Suprapubic skin (tissue), 4 donors: ENCODE results near the gene IRF2BPL. TPM values are rescaled to one million over a fixed set of nuclear protein-coding genes. Genes with fewer than 3 reads are reported as not detected.

Experiments
- DNase-seq, 2 donors: peaks; one replicate each; pipeline ENCODE4 v3.0.0-alpha.2; 2019; ENCODE audit warnings: low spot score in 2 of 2
- H3K27ac ChIP-seq: fragments of 200-600 bp; sonication (generic); one replicate; pipeline ENCODE4 v1.5.1; 2019
- H3K27me3 ChIP-seq: fragments of 200-600 bp; sonication (generic); one replicate; pipeline ENCODE4 v1.5.1; 2019
- H3K36me3 ChIP-seq: fragments of 200-600 bp; sonication (generic); one replicate; pipeline ENCODE4 v1.5.1; 2019
- H3K4me1 ChIP-seq: fragments of 200-600 bp; sonication (generic); one replicate; pipeline ENCODE4 v1.5.1; 2019
- H3K4me3 ChIP-seq: fragments of 200-600 bp; sonication (generic); one replicate; pipeline ENCODE4 v1.5.1; 2019; ENCODE audit warnings: mild to moderate bottlenecking
- H3K9me3 ChIP-seq: fragments of 200-600 bp; sonication (generic); one replicate; pipeline ENCODE4 v1.5.1; 2019
- EP300 ChIP-seq: sonication (generic); formaldehyde crosslinking; IDR thresholded peaks from one replicate; pipeline ENCODE4 v1.6.1; 2017; ENCODE audit warnings: antibody characterized with exemption
- POLR2A ChIP-seq, 2 donors: fragments of 450-650 bp; IDR thresholded peaks; one replicate each; pipeline ENCODE4 v1.6.1; 2017; ENCODE audit warnings: antibody characterized with exemption in 2 of 2, mild to moderate bottlenecking in 2 of 2, moderate library complexity in 2 of 2
- POLR2AphosphoS5 ChIP-seq, 3 donors: sonication (generic); formaldehyde crosslinking; IDR thresholded peaks; one replicate each; pipeline ENCODE4 v1.6.1; 2017; ENCODE audit warnings: antibody characterized with exemption in 3 of 3
- WGBS: methylation state at CpG from one replicate; pipeline ENCODE4 v1.1.5; 2018; 5-methylcytosine and 5-hydroxymethylcytosine counted together
- total RNA-seq, 4 donors: library from RNA; depleted of rRNA; stranded (reverse); fragments of >200 nt; gene quantifications; one replicate each; pipeline ENCODE4 v1.1.0, GENCODE V29; 2016
- TF ChIP-seq, protein P1 (sequence below), 2 donors: fragments of 200-600 bp in 1 of 2; fragments of 450-650 bp in 1 of 2; sonication (generic) in 1 of 2; IDR thresholded peaks; one replicate each; pipeline ENCODE4 v1.5.1; 2016 to 2019; ENCODE audit warnings: antibody characterized with exemption in 2 of 2, mild to moderate bottlenecking in 1 of 2, moderate library complexity in 1 of 2

IRF2BPL gene
- total RNA-seq, 4 donors from 2014 or later, result 44.7 to 72.7 (median 65.6) TPM

DNA sequence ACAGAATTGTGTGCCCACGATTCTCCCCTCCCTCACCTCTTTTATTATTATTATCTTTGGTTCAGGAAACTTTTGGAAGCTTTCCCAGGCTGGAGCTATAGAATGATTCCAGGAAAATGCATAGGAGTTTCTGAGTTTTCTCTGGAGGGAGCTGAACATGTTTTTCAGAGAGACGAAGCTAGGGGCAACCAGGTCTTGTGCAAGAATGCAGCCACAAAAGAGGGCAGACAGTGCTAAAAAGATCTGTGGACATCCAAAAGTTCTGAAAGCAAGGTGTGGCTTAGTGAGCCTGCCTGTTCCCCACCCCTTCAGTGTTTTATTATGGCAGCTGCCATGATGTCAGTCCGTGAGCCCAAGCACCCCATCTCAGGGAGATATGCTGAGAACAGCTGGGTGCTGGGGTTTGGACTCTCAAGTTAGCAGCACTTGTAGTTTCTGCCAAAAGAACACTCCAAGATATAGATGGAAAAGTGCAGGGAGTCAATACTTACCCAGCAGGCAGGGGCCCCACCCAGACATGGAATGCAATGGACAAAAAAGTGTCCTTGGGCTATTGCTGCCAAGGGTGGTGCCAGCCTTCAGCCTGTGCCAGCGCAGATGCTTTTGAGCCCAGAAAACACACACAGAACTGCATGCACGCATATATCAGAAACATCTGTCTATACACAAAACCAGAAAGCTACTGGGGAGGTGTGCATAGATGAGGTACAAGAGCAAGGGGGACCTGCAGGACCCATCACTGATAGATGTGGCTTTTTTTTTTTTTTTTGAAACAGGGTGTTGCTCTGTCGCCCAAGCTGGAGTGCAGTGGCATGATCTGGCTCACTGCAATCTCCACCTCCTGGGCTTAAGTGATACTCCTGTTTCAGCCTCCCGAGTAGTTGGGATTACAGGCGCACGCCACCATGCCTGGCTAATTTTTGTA, 17.0 kb upstream of the IRF2BPL start:
- Histone ChIP-seq H3K36me3 (no peaks in the 10 kb centered on the region), H3K27me3 (no peaks in the 10 kb centered on the region), H3K9me3 (no peaks in the 10 kb centered on the region), H3K4me3 (no peak overlapping the region), H3K4me1 (peaks cover 70% of the 10 kb centered on the region), H3K27ac (peak overlapping the region; percentile 96)
- DNase-seq, result no peak
- WGBS, result 30% methylated on average over 9 of the region's 9 CpGs
- TF ChIP-seq EP300 (no peak), POLR2AphosphoS5 (IDR thresholded peaks at IDR 0.05) (no peak), POLR2A (IDR thresholded peaks at IDR 0.05) (no peak)
- TF ChIP-seq, protein P1, sequence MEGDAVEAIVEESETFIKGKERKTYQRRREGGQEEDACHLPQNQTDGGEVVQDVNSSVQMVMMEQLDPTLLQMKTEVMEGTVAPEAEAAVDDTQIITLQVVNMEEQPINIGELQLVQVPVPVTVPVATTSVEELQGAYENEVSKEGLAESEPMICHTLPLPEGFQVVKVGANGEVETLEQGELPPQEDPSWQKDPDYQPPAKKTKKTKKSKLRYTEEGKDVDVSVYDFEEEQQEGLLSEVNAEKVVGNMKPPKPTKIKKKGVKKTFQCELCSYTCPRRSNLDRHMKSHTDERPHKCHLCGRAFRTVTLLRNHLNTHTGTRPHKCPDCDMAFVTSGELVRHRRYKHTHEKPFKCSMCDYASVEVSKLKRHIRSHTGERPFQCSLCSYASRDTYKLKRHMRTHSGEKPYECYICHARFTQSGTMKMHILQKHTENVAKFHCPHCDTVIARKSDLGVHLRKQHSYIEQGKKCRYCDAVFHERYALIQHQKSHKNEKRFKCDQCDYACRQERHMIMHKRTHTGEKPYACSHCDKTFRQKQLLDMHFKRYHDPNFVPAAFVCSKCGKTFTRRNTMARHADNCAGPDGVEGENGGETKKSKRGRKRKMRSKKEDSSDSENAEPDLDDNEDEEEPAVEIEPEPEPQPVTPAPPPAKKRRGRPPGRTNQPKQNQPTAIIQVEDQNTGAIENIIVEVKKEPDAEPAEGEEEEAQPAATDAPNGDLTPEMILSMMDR (IDR thresholded peaks at IDR 0.05), result no peak

DNA sequence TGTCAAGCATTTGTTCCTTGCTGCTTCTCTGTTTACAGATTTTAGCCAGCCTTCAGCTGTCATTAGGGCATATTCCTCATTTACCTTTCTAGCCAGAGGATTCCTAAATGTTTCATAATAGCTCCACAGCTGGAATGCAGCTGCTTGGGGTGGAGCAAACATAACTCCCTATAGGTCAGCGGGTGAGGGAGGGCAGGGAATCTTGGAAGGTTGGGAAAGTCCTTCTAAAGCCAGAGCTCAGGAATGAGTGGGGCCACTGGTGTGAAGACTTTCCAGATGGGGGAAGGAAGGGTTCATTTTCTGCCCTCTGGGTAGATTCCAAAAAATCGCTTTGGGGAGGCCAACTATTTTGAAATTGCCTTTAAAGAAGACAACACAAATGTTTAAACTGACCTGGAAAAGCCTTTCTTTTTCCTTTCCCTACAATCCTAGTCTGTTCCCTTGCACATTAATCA, 16.3 kb upstream of the IRF2BPL start:
- WGBS, result 25% methylated on average over 2 of the region's 2 CpGs
- DNase-seq, result no peak
- TF ChIP-seq EP300, result no peak
- peak in 2 of 3 donors; percentile 82 to 93 for TF ChIP-seq POLR2AphosphoS5 (IDR thresholded peaks at IDR 0.05)

DNA sequence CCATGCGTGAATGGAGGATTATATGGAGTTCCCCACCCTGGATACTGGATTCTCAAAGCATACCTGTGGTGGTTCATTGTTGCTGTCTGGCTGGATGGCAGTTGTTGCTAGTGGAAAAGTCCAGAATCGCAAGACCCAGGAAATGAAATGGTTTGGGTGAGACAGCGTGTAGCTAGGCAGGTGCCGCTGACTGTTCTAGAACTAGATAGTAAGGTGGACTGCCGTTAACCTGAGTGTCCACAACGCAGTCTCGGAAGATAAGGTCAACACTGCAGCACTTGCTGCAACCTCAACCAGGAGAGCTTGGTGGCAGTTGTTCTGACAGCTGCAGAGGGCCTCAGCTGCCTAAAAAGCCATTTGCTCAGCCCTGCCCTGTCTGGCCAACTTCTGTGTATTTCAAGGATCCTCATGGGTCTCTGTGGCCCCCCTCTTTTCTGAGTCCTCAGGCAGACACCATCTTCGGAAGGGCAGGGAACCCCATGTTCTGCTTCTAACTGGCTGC, 15.5 kb upstream of the IRF2BPL start:
- 67% methylated on average over 8 of the region's 8 CpGs for WGBS
- peaks cover 81% of the 10 kb centered on the region for H3K4me1 ChIP-seq
- H3K36me3 ChIP-seq, result no peaks in the 10 kb centered on the region
- TF ChIP-seq POLR2A (IDR thresholded peaks at IDR 0.05) (no peak), EP300 (no peak), POLR2AphosphoS5 (IDR thresholded peaks at IDR 0.05) (no peak)
- TF ChIP-seq, protein P1 (IDR thresholded peaks at IDR 0.05), result no peak
- no peak for DNase-seq
- H3K27me3 ChIP-seq, result no peaks in the 10 kb centered on the region
- H3K27ac ChIP-seq, result peak overlapping the region; percentile 96
- no peaks in the 10 kb centered on the region for H3K9me3 ChIP-seq
- no peak overlapping the region for H3K4me3 ChIP-seq

More for the DNA sequence above, 16.3 kb upstream of the IRF2BPL start:
- peak overlapping the region; percentile 96 for H3K27ac ChIP-seq
- no peaks in the 10 kb centered on the region for H3K27me3 ChIP-seq
- H3K4me1 ChIP-seq, result peaks cover 73% of the 10 kb centered on the region
- H3K9me3 ChIP-seq, result no peaks in the 10 kb centered on the region
- H3K4me3 ChIP-seq, result no peak overlapping the region
- no peaks in the 10 kb centered on the region for H3K36me3 ChIP-seq

DNA sequence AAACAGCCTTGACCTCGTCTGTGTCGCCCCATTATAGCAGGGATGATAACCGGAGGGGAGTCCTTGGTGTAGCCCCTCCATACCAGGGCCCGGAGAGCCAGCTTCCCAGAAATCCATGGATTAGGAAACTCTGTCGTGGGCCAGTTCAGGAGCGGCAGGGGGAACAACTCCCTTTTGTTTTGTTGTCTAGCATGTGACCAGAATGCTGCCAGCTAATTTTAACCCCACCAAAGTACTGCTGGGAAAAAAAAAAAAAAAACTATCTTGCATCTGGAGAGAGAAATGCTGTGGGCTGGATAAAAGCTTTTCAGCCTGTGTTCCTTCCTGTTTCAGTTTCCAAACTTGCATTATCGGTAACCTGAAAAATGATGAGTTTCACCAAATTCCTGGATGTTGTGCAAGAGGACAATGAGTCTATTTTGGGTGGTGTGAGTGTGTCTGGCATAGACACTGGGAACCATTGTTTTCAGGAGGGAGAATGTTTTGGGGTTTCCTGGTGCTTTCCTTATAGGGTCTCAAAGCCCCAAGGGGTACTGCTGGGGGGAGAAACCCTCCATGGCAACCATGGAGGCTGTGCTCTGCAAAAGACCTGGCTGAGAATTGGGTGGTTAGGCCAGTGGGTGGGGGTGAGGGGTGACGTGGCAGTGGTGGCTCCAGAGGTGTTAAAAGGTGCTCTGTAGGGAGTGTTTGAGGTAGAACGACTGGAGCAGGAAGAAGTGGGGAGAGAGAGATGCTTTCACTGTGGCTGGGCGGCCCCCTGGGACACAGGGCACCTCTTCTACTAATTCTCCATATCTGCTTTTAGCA, 14.9 kb upstream of the IRF2BPL start:
- no peak overlapping the region for H3K4me3 ChIP-seq
- H3K36me3 ChIP-seq, result no peaks in the 10 kb centered on the region
- WGBS, result 19% methylated on average over 10 of the region's 10 CpGs
- peaks cover 87% of the 10 kb centered on the region for H3K4me1 ChIP-seq
- TF ChIP-seq POLR2A (IDR thresholded peaks at IDR 0.05), result no peak
- TF ChIP-seq POLR2AphosphoS5 (IDR thresholded peaks at IDR 0.05), result peak in 2 of 3 donors; percentile 87 to 99
- no peaks in the 10 kb centered on the region for H3K27me3 ChIP-seq
- no peaks in the 10 kb centered on the region for H3K9me3 ChIP-seq
- DNase-seq, result peak in 1 of 2 donors; percentile 89
- peak overlapping the region; percentile 96 for H3K27ac ChIP-seq

DNA sequence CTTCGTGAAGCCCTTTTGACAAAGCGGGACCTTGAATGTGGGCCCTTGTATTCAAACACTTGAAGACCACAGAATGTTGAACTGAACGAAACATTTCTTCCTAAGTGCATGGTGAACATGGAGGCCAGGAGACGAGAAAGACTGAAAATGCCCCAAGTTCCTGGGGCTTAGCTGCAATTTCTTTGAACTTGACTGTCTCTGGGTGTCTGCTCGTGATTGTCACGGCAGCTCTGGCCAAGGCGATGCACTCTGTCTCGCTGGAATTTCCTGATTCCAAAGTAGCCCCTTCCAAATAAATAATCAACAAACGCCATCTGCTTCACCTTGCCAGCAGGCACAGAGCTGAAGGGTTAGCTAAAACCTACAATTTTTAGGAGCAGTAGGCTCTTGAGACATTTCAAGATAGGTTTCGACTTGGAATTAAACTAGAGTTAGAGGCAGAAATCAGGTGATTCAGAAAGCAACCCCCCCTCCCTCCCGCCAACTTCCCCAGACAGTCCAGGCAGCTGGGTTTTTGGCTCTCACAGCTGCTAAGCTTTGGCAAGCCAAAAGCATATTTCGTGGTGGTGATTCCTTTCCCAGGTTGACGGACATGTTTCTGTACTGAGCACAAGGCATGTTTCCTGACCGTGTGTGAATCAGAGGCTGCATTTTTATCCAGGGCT, 13.5 kb upstream of the IRF2BPL start:
- H3K36me3 ChIP-seq, result no peaks in the 10 kb centered on the region
- H3K27me3 ChIP-seq, result no peaks in the 10 kb centered on the region
- TF ChIP-seq EP300 (no peak), POLR2AphosphoS5 (IDR thresholded peaks at IDR 0.05) (peak in 1 of 3 donors; percentile 63)
- 20% methylated on average over 14 of the region's 14 CpGs for WGBS
- no peaks in the 10 kb centered on the region for H3K9me3 ChIP-seq
- peaks cover 100% of the 10 kb centered on the region for H3K4me1 ChIP-seq
- DNase-seq, result no peak
- H3K27ac ChIP-seq, result peak overlapping the region; percentile 96
- no peak overlapping the region for H3K4me3 ChIP-seq
